GM10266 (cell line): ENCODE measurements around the gene LDLRAD4.

Source experiments
- DNase-seq: peaks from one replicate; pipeline ENCODE4 v3.0.0; 2012; ENCODE audit errors: extremely low spot score
- CTCF ChIP-seq: IDR thresholded peaks from 2 replicates; pipeline ENCODE4 v1.5.1; 2012; ENCODE audit warnings: mild to moderate bottlenecking, low read depth; ENCODE audit not compliant: control insufficient read depth, insufficient read depth; ENCODE audit errors: missing control alignments

LDLRAD4 gene

GRCh38 chr18:13298262-13298661 lies 79.7 kb downstream of the LDLRAD4 start:
- no peak for DNase-seq
- TF ChIP-seq CTCF, result no peak

DNA sequence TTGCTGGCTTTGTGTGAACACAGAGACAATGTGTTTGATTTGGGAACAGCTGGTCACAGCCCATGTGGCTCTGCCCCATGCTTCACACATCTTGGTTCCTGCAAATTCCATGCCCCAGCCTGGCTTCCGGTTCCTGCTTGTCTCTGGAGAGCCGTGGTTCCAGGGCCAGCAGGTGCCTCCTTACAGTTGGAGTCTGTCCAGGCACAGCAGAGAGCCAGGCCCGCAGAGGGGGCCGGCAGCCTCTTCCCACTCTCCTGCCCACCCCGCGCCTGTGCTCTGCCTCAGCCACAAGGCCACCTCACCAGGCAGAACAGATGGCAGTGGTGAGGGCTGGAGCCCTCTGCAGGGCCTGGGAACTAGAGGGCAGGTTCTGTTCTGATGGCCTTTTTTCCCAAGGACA lies 81.5 kb downstream of the LDLRAD4 start:
- DNase-seq, result no peak
- TF ChIP-seq CTCF, result no peak

- DNase-seq, result no peak
- TF ChIP-seq CTCF, result no peak
Measured at GRCh38 chr18:13300796-13301195, 82.2 kb downstream of the LDLRAD4 start.

GRCh38 chr18:13302040-13302439 lies 83.5 kb downstream of the LDLRAD4 start:
- TF ChIP-seq CTCF, result no peak
- no peak for DNase-seq

DNA sequence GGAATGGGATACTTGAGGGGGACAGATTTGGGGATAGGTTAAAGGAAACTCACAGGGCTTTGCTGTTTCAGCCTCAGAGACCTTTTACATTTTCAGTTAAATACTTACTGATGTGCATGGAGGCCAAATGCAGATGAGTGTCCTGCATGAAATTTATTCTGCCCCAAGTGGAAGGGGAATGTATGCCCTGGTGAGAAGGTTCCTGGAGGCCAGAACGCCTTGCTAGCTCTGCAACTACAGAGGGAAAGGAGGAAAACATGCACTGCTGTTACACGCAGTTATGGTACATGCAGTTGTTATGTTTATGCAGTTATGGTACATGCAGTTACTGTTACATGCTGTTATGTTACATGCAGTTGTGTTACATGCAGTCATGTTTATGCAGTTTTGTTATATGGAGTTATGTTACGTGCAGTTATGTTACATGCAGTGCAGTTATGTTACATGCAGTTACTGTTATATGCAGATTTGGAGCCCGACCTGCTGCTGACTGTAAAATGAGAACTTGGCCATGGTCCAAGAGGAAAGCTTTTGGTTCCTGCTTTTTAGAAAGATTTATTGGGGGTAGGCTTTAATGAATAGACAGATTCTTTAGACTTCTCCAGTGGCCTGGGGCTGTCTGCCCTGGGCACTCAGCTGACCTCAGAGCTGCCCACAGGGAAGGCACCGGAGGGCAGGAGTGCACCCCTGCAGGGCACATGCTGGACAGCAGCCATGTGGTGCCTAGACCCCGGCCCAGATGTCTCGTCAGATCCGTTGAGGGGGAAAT lies 84.1 kb downstream of the LDLRAD4 start:
- no peak for DNase-seq
- no peak for TF ChIP-seq CTCF

- no peak for TF ChIP-seq CTCF
- DNase-seq, result no peak
Measured at GRCh38 chr18:13303756-13304364, 85.3 kb downstream of the LDLRAD4 start.

GRCh38 chr18:13305301-13305700 lies 86.7 kb downstream of the LDLRAD4 start:
- TF ChIP-seq CTCF, result no peak
- DNase-seq, result no peak
